Measurements from ENCODE around the gene VSTM4.

The VSTM4 gene

GRCh38 chr10:49141541-49142332 lies 26.4 kb upstream of the VSTM4 start:
- DNase-seq, result no peak

- DNase-seq, result no peak
Measured at GRCh38 chr10:49140304-49141177, 25.2 kb upstream of the VSTM4 start.

GRCh38 chr10:49139846-49140195 lies 24.5 kb upstream of the VSTM4 start:
- no peak for DNase-seq

GRCh38 chr10:49139028-49139845 lies 23.9 kb upstream of the VSTM4 start:
- no peak for DNase-seq

GRCh38 chr10:49138361-49138891 lies 23.1 kb upstream of the VSTM4 start:
- DNase-seq, result no peak

- no peak for DNase-seq
Measured at GRCh38 chr10:49136525-49136924, 21.2 kb upstream of the VSTM4 start.

GRCh38 chr10:49135575-49136313 lies 20.4 kb upstream of the VSTM4 start:
- DNase-seq, result no peak

- no peak for DNase-seq
Measured at GRCh38 chr10:49134327-49134726, 19.0 kb upstream of the VSTM4 start.

GRCh38 chr10:49133706-49134248 lies 18.5 kb upstream of the VSTM4 start, which contains the start of gene FAM170B:
Gene FAM170B (minus strand): TSS chr10:49134021. CDS start chr10:49133918, 103 bp downstream.
- no peak for DNase-seq

- DNase-seq, result no peak
Measured at GRCh38 chr10:49132362-49132737, 17.0 kb upstream of the VSTM4 start.

GRCh38 chr10:49131507-49132361 lies 16.4 kb upstream of the VSTM4 start:
- no peak for DNase-seq

- no peak for DNase-seq
Measured at GRCh38 chr10:49129376-49129775, 14.1 kb upstream of the VSTM4 start.

- DNase-seq, result no peak
Measured at GRCh38 chr10:49128854-49129253, 13.5 kb upstream of the VSTM4 start.

GRCh38 chr10:49123981-49124950 lies 8.9 kb upstream of the VSTM4 start:
- no peak for DNase-seq

- DNase-seq, result no peak
Measured at GRCh38 chr10:49120911-49121310, 5.6 kb upstream of the VSTM4 start.

- DNase-seq, result no peak
Measured at GRCh38 chr10:49119746-49120145, 4.4 kb upstream of the VSTM4 start.

GRCh38 chr10:49118430-49119074 lies 3.2 kb upstream of the VSTM4 start:
- no peak for DNase-seq

GRCh38 chr10:49117376-49118070 lies 2.2 kb upstream of the VSTM4 start:
- no peak for DNase-seq

Measured in cerebellar nuclear complex (tissue), 1 donor.